Psoas muscle (tissue), 8 donors: ENCODE data around the gene IFT74. TPM values are rescaled to one million over a fixed set of nuclear protein-coding genes. Genes with fewer than 3 reads are reported as not detected.
A peak's percentile ranks its signal among the peaks of the same experiment; 100 is the strongest.

Experiments
- ATAC-seq, 4 donors: fragments of 200-7000 bp; cut with Tn5 transposase; one replicate each; pipeline ENCODE4 v1.9.1; 2020; ENCODE audit warnings: moderate library complexity in 3 of 4, mild to moderate bottlenecking in 2 of 4
- DNase-seq, 2 donors: peaks; one replicate each; pipeline ENCODE4 v3.0.0-alpha.2; 2020
- H3K27ac ChIP-seq: fragments of 200-600 bp; one replicate; pipeline ENCODE4 v1.8.0; 2022
- H3K27me3 ChIP-seq, 3 donors: fragments of 200-600 bp in 1 of 3; one replicate each; pipeline versions ENCODE4 v1.6.1 to v1.8.0; 2013 to 2022; ENCODE audit warnings: low read length in 2 of 3, mild to moderate bottlenecking in 2 of 3, moderate library complexity in 1 of 3; ENCODE audit not compliant: insufficient read depth in 3 of 3
- H3K36me3 ChIP-seq, 2 donors: fragments of 200-600 bp in 1 of 2; one replicate each; pipeline versions ENCODE4 v1.6.1 to v1.8.0; 2013 to 2022; ENCODE audit warnings: low read depth in 1 of 2, mild to moderate bottlenecking in 1 of 2, moderate library complexity in 1 of 2; ENCODE audit not compliant: insufficient read depth in 1 of 2
- H3K4me1 ChIP-seq: fragments of 200-600 bp; one replicate; pipeline ENCODE4 v1.8.0; 2022
- H3K4me3 ChIP-seq: fragments of 200-600 bp; one replicate; pipeline ENCODE4 v1.8.0; 2022; ENCODE audit warnings: mild to moderate bottlenecking
- H3K9me3 ChIP-seq: fragments of 200-600 bp; one replicate; pipeline ENCODE4 v1.8.0; 2022
- WGBS, 3 donors: extraction: QIAGEN DNeasy Blood & Tissue Kit; methylation state at CpG; one replicate each; pipeline versions ENCODE4 v1.1.6 to v1.1.7; 2013; 5-methylcytosine and 5-hydroxymethylcytosine counted together
- intact Hi-C, 2 donors: fragments of 100-400 bp; cut with DNase I; formaldehyde crosslinking; loops; one replicate each; pipeline versions ENCODE4 v1.11.0 to v1.14.2; 2022
- polyA plus RNA-seq, 3 donors: library from polyadenylated mRNA; stranded (reverse); fragments of 200-250 nt; gene quantifications; one replicate each; pipeline ENCODE4 v1.2.3, GENCODE V29; 2013
- total RNA-seq, 4 donors: library from RNA; stranded (reverse); fragmentation: NEBNext Ultra II Directional in 2 of 4; extraction: Animal tissue kit (Norgen Biotek cat#: 25700) in 2 of 4; gene quantifications; one replicate each; pipeline versions ENCODE4 v1.2.1 to v1.2.4, GENCODE V29; 2021 to 2023
- TF ChIP-seq, protein P1 (sequence below): fragments of 200-600 bp; IDR thresholded peaks from one replicate; pipeline ENCODE4 v1.8.0; 2022; ENCODE audit warnings: antibody characterized with exemption
- donor health status: healthy with polysubstance abuse.
- donor health status: DM: no; HTN: no; CAD: no; lungs with moderate emphysema.
- donor health status: Bipolar disorder and iron deficiency.
- donor health status: healthy.
- donor health status: DM: yes; HTN: yes; CAD: no.
- donor health status: DM: no; HTN: no; CAD: no.
- donor health status: DM: no; HTN: no; CAD: no.
- donor health status: DM: yes; HTN: yes; CAD: no.

The IFT74 gene
- total and polyA plus RNA-seq, 7 donors: 3.1 to 14.2 (median 7.9) TPM

DNA sequence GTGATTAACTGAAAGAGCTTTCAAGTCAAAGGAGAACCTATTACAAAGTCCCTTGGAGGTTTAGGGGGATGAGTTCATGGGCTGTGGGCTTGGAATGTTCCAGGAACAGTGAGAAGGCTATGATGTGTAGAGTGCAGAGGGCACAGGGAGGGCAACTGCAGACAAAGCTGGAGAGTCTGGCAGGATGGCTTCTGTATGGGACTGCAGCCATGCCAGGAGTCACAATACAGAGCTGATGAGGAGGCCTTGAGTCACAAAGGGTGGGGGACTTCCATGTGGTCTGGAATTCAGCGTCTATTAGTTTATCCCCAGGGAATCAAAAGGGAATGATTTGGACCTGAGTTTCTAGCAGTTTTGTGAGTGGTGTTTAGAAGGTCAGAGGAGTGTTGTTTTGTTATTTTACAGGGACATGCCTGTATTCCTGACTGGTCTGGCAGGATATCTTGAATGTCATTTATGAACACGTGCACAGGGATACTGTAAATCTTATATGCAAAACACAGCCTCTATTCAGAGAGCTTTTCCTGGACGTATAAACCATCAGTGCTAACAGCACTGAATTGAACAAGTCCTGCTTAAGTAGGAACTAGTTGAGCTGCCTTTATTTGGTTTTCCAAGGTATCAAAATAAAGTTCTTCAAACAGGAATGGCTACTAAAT, 138.6 kb downstream of the IFT74 start:
- peak in 1 of 4 donors; percentile 33 for ATAC-seq
- H3K9me3 ChIP-seq: no peaks in the 10 kb centered on the region
- no peak for DNase-seq
- H3K36me3 ChIP-seq: no peaks in the 10 kb centered on the region
- intact Hi-C loops: loop anchor here in 1 of 2 donors (10.0 kb wide), 1 partner anchor 600 kb away; no protein-coding TSS in a partner anchor
- no peak overlapping the region for H3K27ac ChIP-seq
- TF ChIP-seq, protein P1, sequence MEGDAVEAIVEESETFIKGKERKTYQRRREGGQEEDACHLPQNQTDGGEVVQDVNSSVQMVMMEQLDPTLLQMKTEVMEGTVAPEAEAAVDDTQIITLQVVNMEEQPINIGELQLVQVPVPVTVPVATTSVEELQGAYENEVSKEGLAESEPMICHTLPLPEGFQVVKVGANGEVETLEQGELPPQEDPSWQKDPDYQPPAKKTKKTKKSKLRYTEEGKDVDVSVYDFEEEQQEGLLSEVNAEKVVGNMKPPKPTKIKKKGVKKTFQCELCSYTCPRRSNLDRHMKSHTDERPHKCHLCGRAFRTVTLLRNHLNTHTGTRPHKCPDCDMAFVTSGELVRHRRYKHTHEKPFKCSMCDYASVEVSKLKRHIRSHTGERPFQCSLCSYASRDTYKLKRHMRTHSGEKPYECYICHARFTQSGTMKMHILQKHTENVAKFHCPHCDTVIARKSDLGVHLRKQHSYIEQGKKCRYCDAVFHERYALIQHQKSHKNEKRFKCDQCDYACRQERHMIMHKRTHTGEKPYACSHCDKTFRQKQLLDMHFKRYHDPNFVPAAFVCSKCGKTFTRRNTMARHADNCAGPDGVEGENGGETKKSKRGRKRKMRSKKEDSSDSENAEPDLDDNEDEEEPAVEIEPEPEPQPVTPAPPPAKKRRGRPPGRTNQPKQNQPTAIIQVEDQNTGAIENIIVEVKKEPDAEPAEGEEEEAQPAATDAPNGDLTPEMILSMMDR: no peak
- WGBS, 3 donors: 20 to 26% (median 24%) methylated on average over 3 of the region's 3 CpGs
- no peaks in the 10 kb centered on the region for H3K4me1 ChIP-seq
- no peaks in the 10 kb centered on the region for H3K27me3 ChIP-seq
- no peak overlapping the region for H3K4me3 ChIP-seq

DNA sequence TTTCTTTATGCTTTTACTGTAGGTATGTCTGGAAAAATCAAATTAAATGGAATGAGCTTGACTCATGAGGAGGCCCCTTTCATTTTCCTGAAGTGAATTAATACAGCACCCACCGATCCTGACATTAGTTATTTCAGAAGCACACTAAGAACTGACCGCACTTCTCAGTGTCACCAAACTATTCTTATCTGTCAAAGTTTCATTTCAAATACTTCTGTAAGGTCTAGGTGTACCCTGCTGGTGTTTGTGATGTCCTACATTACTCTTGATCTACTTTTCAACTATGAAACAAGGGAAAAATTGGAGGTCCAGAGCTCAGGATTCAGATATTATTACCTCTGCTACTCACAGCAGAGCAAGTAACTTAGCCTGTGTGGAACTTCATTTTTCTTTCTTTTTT, 151.0 kb downstream of the IFT74 start:
- DNase-seq: no peak
- Histone ChIP-seq H3K27ac (no peak overlapping the region), H3K36me3 (no peaks in the 10 kb centered on the region), H3K27me3 (peaks cover 0 to 3% (median 0%) of the 10 kb centered on the region in 3 donors), H3K4me3 (no peak overlapping the region), H3K9me3 (no peaks in the 10 kb centered on the region), H3K4me1 (no peaks in the 10 kb centered on the region)
- 87 to 96% (median 95%) methylated on average over 2 of the region's 2 CpGs for WGBS, 3 donors
- intact Hi-C loops: no loop called here
- no peak for ATAC-seq
- TF ChIP-seq, protein P1: no peak

DNA sequence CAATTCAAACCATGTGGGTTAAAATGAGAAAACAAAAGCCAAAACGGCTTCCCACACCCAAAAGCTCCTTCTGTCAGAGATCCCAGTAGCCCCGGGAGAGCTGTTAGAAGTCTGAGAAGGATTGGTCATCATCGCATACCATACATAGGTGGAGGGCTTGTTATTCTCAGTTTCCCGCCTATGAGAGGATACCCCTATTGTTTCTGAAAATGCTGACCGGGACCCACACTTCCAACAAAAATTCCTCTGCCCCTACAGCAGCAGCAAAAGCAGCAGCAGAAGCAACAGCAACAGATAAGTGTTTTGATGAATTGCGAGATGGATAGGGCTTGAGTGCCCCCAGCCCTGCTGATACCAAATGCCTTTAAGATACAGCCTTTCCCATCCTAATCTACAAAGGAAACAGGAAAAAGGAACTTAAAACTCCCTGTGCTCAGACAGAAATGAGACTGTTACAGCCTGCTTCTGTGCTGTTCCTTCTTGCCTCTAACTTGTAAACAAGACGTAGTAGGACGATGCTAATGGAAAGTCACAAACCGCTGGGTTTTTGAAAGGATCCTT, 152.8 kb downstream of the IFT74 start, which contains the start of gene TEK:
TSS of gene TEK (plus strand) at position 245 of the 561 bp plus-strand sequence. CDS start 366 bp downstream, outside the sequence.
- intact Hi-C loops: no loop called here
- TF ChIP-seq, protein P1: no peak
- H3K4me3 ChIP-seq: peak within 1 kb of the TSS; percentile 57
- H3K27ac ChIP-seq: peak within 1 kb of the TSS; percentile 54
- no peak for DNase-seq
- no peaks in the 10 kb centered on the region for H3K36me3 ChIP-seq
- WGBS, 3 donors: 32 to 42% (median 38%) methylated on average over 9 of the region's 9 CpGs
- H3K9me3 ChIP-seq: no peaks in the 10 kb centered on the region
- peaks cover 0 to 3% (median 0%) of the 10 kb centered on the region in 3 donors for H3K27me3 ChIP-seq
- H3K4me1 ChIP-seq: no peaks in the 10 kb centered on the region
- peak in 1 of 4 donors; percentile 19 for ATAC-seq

DNA sequence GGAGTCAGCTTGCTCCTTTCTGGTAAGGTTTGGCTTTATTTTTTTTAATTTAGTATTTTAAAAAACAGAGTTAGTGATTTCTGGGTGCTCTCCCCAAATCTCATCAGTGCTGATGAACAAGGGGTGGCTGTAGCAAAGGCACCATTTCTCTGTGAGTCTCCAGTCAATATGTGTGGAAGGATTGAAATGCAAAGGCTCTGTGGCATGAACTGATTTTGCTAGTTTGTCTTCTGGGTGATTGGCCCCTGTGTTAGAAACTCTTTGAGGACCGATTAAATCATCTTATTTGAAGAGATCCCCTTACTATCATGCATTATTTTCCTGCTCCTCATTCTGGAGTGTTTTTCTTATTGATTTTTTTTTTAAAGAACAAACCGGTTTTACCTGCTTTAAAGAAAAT, 153.4 kb downstream of the IFT74 start:
- DNase-seq (no peak), ATAC-seq (no peak)
- H3K36me3 ChIP-seq: no peaks in the 10 kb centered on the region
- H3K9me3 ChIP-seq: no peaks in the 10 kb centered on the region
- peaks cover 0 to 3% (median 0%) of the 10 kb centered on the region in 3 donors for H3K27me3 ChIP-seq
- TF ChIP-seq, protein P1: no peak
- WGBS, 3 donors: 56 to 73% (median 57%) methylated on average over 2 of the region's 2 CpGs
- no peaks in the 10 kb centered on the region for H3K4me1 ChIP-seq
- H3K4me3 ChIP-seq: peak overlapping the region; percentile 57
- peak overlapping the region; percentile 54 for H3K27ac ChIP-seq
- intact Hi-C loops: no loop called here
